GM19025 (cell line): ENCODE data around the gene SNTN.

ENCODE experiments used
- ATAC-seq: cut with Tn5 transposase; IDR thresholded peaks from one replicate; pipeline ENCODE4 v1.9.1; 2021; ENCODE audit warnings: mild to moderate bottlenecking, low read depth, moderate library complexity; ENCODE audit not compliant: unreplicated experiment

SNTN gene

DNA sequence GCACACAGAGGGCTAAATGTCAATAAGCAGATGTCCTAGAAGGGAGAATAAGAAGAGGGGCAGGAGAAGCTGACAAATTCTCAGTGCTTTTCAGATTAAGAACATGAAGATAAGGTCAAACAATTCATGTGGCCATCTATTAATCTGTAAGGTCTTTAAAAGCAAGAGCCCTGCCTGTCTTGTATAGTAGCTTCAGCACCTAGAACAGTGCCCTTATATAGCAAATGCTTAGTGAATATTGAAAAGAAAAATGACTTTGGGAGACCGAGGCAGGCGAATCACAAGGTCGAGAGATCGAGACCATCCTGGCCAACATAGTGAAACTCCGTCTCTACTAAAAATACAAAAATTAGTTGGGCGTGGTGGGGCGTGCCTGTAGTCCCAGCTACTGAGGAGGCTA lies 18.1 kb downstream of the SNTN start:
- ATAC-seq = no peak

DNA sequence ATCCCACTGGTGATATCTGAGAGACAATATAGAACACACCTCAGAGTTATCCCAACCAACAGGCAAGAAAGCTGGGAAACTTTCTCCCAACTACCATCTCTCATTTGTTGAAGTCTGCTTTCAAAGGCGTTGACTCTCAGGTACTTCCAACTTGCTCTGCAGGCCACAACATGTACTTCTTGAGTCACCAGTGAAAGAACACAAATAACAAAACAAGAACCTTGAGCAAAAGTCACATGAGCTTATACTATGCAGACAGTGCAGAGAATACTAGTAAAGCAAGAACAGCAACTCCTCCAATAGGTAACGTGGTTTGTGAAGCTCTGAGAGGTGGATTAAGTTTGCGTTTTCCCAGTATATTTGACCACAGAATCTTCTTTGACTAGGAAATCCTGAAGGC lies 20.6 kb downstream of the SNTN start:
- ATAC-seq = no peak

DNA sequence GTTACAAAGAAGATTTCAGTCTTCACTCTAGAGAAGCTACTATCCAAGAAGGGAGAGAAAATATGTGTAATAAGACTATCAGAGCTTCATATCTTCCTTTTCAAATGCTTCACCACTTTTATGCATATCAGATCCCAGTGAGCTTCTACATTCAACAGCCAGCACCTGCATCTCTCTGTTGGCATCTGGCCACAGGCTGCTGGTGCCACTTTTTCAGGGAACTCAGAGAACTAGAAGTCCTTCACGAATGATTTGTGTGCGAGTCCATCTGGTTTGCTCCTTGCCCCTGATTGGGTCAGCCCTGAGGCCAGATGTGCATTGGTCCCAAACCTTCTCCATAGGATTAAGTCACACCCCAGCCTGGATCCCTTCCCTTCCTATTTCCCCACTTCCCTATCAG lies 22.1 kb downstream of the SNTN start:
- ATAC-seq = no peak

DNA sequence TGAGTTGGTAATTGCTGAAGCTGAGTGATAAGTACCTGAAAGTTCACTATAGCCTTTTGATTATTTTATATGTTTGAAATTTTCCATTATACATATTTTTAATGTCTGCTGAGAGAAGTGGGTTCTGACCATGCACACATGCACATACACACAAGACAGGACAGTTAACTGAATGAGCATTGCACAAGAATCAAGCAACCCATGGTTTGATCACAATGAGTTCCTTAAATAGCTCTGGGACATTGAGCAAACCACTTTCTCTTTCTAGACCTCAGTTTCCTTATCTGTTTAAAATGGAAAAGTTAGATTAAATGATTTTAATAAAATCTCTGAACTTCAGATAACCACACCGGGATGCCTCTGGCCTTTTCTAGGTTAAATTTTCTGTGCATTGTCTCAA lies 26.7 kb downstream of the SNTN start:
- ATAC-seq = no peak

- no peak for ATAC-seq
Measured at GRCh38 chr3:63684081-63684480, 31.6 kb downstream of the SNTN start.

DNA sequence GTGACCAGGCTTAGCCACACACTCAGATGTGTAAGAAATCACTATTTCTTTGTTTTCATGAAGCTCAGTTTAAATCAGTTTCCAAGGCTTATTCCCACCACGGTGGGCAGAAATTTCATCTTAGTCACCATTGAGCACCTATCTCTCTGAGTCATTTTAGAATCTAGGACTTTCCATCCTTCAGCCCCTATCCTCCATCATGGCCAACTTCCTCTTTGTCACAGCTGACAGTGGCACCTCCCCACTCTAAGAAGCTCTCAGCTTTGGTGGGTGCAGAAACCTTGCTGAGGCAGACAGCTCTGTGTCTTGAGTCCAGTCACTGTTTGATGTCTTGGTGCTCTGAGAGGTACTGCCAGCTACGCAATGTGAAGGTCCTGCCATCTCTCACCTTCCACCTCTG lies 32.9 kb downstream of the SNTN start:
- peak; percentile 45 for ATAC-seq

- no peak for ATAC-seq
Measured at GRCh38 chr3:63687278-63688225, 35.1 kb downstream of the SNTN start.

DNA sequence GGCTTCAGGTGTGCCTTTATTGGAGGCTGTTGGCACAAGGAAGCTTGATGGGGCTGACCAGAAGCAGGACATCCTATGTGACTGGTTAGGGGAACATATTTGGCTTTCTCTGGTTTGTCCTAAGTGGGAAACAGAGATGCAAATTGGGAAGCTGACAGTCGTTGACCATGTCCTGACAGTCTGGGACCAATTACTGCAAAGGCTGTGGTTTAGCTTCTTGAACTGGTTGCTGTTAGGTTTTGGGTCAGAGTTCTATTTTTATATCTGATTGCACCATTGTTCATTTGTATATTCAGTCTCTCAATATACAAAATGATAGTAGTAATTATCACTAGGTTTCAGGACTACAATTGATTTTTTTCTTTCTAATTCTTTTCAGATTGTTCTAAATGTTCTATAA lies 36.8 kb downstream of the SNTN start:
- no peak for ATAC-seq

- no peak for ATAC-seq
Measured at GRCh38 chr3:63693351-63693750, 40.9 kb downstream of the SNTN start.

DNA sequence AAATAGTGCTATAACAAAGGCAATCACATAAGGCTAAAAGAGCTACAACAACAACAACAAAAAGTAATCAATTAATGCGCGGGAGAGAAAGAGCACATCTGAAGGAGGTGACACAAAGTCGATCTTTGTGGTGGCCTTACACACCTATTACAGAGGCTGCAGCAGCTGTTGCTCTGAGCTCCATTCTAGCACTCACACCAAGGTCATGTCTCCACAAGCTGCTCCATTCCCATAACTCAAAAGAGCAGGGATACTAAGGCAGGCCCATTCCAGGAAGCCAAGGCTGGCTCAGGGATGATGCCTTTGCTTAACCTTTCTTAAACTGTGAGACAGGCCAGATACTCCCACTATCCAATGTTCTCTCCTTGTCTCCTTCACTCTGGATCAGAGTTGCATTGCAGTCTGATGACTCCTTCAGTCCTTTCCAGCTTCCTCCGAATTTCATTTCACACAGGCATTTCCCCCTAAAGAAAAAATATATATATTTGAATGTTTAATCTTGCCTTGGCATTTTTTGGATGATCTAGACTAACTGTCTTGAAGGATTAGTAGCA lies 52.7 kb downstream of the SNTN start:
- ATAC-seq = no peak

DNA sequence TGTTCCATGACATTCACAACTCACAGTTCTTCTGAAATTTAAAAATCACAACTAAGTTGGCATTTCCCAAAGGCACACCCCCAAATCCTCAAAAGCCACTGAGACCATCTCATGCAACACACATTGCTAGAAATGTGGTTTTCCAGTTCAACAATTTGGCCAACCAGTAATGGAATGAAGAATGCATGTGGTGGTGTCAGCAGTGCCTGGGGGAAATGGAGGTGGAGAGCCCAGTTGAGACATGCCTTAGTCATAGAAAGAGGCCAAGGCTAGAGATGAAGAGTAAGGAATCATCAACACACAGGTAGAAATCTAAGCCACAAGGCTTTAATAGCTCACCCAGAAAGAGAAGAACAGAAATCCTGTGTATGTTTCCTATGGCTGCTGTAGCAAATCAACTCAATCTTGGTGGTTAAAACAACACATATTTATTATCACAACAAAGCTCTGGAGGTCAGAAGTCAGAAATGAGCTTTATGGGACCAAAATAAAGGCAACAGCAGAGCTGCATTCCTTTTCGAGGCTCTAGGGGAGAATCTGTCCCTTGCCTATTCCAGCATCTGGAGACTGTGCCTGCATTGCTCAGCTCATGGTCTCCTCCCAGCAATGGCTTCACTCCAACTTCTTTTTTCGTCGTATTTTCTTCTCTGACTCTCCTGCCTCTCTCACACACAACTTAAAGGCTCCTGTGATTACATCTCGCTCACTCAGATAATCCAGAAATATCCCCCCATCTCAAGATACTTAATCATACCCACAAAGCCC lies 54.0 kb downstream of the SNTN start:
- ATAC-seq = no peak

DNA sequence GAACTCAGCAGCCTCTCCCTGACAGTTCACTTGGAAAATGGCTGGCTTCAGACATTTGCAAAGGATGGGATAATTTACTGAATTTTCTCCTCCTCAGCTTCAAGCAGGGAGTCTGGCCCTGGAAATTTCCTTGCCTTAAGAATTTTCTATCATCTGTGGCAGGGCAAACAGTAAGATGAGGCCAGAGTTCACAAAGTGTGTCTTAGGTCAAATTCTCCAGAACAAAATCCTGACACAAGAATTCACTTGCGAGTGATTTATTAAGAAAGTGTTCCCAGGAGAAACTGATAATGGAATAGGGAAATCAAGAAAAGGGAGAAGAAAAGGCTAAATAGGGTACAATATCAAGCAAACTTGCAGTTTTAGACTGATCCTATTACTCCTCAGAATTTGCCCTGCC lies 55.3 kb downstream of the SNTN start:
- no peak for ATAC-seq

DNA sequence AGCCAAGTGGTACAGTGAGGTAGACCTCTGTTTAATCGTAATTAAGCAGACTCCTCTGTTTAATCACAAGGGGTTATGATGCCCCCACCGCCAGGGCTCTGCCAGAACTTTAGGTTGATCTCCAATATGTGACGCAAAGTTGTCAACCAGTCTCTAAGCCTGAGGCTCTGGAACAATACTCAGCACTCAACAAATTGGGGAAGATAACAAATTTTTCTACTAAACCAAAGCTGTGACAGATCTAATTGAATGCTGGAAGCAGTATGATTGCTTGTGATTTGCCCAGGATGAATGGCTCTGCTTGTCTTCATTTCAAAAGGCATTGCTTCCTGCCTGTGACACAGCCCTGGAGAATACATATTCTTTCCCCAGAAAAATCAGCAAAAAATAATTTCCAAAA lies 57.1 kb downstream of the SNTN start:
- ATAC-seq = no peak
